GM12873 (cell line): Measurements from ENCODE around the gene GMPPA.

Experiments
- TF ChIP-seq, protein P1 (sequence below): IDR thresholded peaks from 2 replicates; pipeline ENCODE4 v1.5.1; 2012; ENCODE audit warnings: low read depth, mild to moderate bottlenecking, moderate library complexity, low read length, control low read depth; ENCODE audit not compliant: insufficient read depth; ENCODE audit errors: missing control alignments

GMPPA gene

DNA sequence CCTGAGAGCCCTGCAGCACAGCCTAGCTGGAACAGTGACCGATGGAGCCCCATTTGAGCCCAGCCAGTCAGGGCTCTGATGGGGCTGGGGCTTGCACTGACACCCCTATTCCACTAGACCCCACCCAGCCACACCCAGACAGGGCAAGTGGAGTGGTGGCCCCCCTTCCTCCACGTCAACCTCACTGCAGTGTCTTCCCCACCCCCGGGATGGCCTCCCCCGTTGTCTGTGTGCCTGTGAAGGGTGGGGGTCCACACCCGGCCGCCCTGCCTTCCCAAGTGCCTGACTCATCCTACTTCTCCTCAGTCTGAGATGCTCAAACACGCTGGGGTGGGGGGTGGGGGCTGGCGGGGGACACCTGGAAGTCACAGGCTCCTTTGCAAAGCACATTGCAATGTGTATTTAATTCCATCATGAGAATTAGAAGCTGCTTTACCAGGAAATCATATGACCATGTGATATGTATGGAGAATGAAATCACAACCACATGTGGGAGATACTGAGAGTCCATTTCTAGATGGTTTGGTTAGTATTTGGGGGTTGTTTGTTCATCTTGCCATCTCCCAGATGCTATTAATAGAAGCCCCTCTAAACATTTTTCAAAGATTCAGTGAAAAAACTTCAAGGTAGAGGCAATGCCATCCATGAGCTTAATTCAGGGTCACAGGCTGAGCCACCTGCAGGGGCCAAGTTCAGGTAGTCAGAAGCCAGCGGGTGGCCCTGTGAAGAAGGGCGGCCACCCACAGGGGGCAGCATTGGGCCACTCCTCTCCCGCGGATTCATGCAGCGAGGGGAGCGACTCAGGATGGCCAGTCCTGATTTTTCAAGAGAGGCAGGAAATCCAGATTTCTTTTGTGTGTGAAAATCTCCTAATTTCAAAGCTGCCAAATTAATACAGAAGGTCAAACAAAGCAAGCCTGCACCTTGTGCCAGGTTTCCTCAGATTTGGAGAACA, 22.7 kb upstream of the GMPPA start:
- TF ChIP-seq, protein P1, sequence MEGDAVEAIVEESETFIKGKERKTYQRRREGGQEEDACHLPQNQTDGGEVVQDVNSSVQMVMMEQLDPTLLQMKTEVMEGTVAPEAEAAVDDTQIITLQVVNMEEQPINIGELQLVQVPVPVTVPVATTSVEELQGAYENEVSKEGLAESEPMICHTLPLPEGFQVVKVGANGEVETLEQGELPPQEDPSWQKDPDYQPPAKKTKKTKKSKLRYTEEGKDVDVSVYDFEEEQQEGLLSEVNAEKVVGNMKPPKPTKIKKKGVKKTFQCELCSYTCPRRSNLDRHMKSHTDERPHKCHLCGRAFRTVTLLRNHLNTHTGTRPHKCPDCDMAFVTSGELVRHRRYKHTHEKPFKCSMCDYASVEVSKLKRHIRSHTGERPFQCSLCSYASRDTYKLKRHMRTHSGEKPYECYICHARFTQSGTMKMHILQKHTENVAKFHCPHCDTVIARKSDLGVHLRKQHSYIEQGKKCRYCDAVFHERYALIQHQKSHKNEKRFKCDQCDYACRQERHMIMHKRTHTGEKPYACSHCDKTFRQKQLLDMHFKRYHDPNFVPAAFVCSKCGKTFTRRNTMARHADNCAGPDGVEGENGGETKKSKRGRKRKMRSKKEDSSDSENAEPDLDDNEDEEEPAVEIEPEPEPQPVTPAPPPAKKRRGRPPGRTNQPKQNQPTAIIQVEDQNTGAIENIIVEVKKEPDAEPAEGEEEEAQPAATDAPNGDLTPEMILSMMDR: peak; percentile 88

DNA sequence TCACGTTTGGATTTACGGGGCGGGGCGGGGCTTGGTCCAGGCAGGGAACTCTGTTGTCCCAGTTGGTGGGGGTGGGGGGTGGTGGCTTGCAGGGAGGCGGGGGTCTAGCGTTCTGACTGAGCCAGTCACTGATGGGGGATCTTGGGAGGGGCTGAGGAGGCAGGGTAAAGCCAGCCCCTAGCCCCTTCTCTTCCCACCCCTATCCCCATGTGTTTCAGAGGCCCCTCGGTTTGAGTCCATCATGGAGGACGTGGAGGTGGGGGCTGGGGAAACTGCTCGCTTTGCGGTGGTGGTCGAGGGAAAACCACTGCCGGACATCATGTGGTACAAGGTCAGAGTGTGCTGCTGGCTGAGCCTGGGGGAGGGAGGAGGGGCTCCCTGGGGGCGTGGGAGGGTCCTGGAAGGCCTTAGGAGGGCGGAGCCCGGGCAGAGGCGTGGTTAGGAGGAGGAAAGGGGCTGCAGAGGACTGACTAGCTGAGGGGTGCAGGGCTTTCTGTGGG, 22.0 kb upstream of the GMPPA start:
- TF ChIP-seq, protein P1: no peak

DNA sequence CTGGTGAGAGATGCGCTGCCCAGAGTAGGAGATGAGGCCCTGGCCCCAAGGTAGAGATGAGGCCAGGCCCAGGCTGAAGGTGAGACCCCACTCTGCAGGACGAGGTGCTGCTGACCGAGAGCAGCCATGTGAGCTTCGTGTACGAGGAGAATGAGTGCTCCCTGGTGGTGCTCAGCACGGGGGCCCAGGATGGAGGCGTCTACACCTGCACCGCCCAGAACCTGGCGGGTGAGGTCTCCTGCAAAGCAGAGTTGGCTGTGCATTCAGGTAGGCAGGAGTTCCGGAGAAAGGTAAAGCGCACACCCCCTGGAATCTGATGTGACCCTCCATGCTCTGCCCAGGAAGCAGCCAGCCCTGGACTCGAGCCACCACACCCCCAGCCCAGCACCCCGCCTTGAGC, 21.5 kb upstream of the GMPPA start:
- TF ChIP-seq, protein P1: no peak

DNA sequence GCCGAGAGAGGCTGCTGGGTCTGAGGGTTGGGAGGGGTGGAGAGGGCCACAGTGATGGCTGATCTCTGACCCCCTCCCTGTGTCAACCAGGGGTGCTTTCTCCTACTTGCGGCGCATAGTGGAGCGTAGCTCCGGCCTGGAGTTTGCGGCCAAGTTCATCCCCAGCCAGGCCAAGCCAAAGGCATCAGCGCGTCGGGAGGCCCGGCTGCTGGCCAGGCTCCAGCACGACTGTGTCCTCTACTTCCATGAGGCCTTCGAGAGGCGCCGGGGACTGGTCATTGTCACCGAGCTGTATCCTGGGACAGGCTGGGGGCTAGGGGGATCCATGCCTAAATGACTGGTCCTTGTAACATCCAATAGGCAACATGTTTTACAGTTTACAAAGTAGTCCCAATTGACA, 20.9 kb upstream of the GMPPA start:
- TF ChIP-seq, protein P1: no peak

DNA sequence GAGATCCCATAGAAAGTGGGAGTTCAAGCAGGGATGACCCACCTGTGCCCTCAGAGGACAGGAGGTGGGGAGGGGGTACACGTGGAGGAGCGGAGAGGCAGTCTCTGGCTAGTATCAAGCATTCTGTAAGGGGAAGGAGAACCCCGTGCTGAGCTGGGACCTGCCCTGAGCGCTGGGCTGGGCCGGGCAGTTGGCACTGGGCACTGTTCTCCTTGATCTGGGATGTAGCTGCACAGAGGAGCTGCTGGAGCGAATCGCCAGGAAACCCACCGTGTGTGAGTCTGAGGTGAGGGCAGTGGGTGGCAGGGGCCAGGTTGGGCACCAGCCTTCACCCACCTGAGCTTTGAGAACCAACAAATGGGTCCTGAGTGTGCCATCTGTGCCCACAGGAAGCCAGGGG, 19.8 kb upstream of the GMPPA start:
- TF ChIP-seq, protein P1: no peak

DNA sequence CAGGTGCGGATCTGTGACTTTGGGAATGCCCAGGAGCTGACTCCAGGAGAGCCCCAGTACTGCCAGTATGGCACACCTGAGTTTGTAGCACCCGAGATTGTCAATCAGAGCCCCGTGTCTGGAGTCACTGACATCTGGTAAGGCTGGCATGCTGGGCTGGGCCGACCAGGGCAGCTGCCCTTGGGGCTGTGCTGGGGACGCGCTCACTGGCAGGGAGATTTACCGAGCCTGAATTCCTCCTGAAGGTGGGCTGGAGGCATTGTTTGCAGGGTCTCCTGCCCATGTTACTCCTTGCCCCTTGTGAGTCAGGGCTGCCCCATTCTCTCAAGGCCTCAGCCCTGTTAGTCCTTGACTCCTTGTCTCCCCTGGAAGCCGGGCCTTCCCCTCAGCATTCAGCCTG, 18.7 kb upstream of the GMPPA start:
- TF ChIP-seq, protein P1: no peak

DNA sequence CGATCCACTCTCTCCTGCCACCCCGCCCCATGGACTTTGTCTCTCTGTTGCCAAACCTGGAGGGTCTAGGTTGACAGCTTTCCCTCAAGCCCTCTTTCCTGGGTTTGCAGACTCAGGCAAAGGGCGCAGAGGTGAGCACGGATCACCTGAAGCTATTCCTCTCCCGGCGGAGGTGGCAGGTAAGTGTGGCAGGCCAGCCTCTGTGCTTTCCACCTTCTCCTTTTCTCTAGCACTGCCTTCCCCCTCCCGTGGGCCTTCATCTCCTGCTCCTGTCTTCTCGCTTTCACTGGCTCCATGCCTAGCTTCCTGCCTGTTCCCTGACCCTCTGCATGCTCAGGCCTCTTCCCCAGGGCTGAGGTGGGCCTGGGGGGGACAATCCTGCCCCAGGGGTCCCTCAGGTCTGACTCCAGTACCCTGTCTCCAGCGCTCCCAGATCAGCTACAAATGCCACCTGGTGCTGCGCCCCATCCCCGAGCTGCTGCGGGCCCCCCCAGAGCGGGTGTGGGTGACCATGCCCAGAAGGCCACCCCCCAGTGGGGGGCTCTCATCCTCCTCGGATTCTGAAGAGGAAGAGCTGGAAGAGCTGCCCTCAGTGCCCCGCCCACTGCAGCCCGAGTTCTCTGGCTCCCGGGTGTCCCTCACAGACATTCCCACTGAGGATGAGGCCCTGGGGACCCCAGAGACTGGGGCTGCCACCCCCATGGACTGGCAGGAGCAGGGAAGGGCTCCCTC, 15.9 kb upstream of the GMPPA start:
- TF ChIP-seq, protein P1: no peak
